Head of caudate nucleus (tissue), 42 donors: ENCODE measurements around the gene CCSER1.
"Not testable (repeated sequence)": the region's sequence is repeated elsewhere in the genome, so short reads cannot be mapped to it uniquely, and the experiment has no call there.

Experiments
- DNase-seq, 42 donors: peaks; one replicate each; pipeline versions ENCODE4 v3.0.0 to v3.0.0-alpha.2; 2020 to 2021; ENCODE audit warnings: mixed read lengths in 7 of 42
- intact Hi-C: fragments of 100-400 bp; cut with DNase I; formaldehyde crosslinking; loops from one replicate; pipeline ENCODE4 v1.15.0; 2022

The CCSER1 gene

GRCh38 chr4:91322961-91323360 is 1195.8 kb downstream of the CCSER1 start:
- intact Hi-C loops = no loop called here
- no peak for DNase-seq

- peak in 11 of 42 donors; percentile 7 to 63 (median 21) for DNase-seq
- intact Hi-C loops = no loop called here
Measured at GRCh38 chr4:91325495-91325894, 1198.3 kb downstream of the CCSER1 start.

GRCh38 chr4:91326167-91326566 is 1199.0 kb downstream of the CCSER1 start:
- DNase-seq, intact Hi-C loops: not testable (repeated sequence)

- DNase-seq = no peak
- intact Hi-C loops = no loop called here
Measured at GRCh38 chr4:91330555-91331137, 1203.5 kb downstream of the CCSER1 start.

GRCh38 chr4:91340822-91341221 is 1213.6 kb downstream of the CCSER1 start:
- no peak for DNase-seq
- intact Hi-C loops = no loop called here

GRCh38 chr4:91345632-91346031 is 1218.4 kb downstream of the CCSER1 start:
- no peak for DNase-seq
- intact Hi-C loops = no loop called here

- DNase-seq, intact Hi-C loops: not testable (repeated sequence)
Measured at GRCh38 chr4:91356496-91356895, 1229.3 kb downstream of the CCSER1 start.

GRCh38 chr4:91358016-91358415 is 1230.8 kb downstream of the CCSER1 start:
- DNase-seq, intact Hi-C loops: not testable (repeated sequence)

- DNase-seq, intact Hi-C loops: not testable (repeated sequence)
Measured at GRCh38 chr4:91358621-91359020, 1231.4 kb downstream of the CCSER1 start.

GRCh38 chr4:91359041-91360031 is 1232.1 kb downstream of the CCSER1 start:
- intact Hi-C loops = no loop called here
- no peak for DNase-seq

GRCh38 chr4:91362125-91362524 is 1234.9 kb downstream of the CCSER1 start:
- no peak for DNase-seq
- intact Hi-C loops = no loop called here

GRCh38 chr4:91366554-91366953 is 1239.4 kb downstream of the CCSER1 start:
- intact Hi-C loops = no loop called here
- DNase-seq = no peak

- DNase-seq = no peak
- intact Hi-C loops = no loop called here
Measured at GRCh38 chr4:91369116-91369515, 1241.9 kb downstream of the CCSER1 start.

- intact Hi-C loops = no loop called here
- no peak for DNase-seq
Measured at GRCh38 chr4:91373546-91373945, 1246.4 kb downstream of the CCSER1 start.

GRCh38 chr4:91405431-91405830 is 1278.2 kb downstream of the CCSER1 start:
- DNase-seq, intact Hi-C loops: not testable (repeated sequence)

- DNase-seq = no peak
- intact Hi-C loops = no loop called here
Measured at GRCh38 chr4:91422011-91422410, 1294.8 kb downstream of the CCSER1 start.

- DNase-seq = no peak
- intact Hi-C loops = no loop called here
Measured at GRCh38 chr4:91426725-91427124, 1299.5 kb downstream of the CCSER1 start.

GRCh38 chr4:91427171-91427570 is 1300.0 kb downstream of the CCSER1 start:
- intact Hi-C loops = no loop called here

GRCh38 chr4:91434631-91435030 is 1307.4 kb downstream of the CCSER1 start:
- no peak for DNase-seq
- intact Hi-C loops = no loop called here

More at GRCh38 chr4:91427171-91427570, 1300.0 kb downstream of the CCSER1 start:
- DNase-seq = no peak

- no peak for DNase-seq
- intact Hi-C loops = no loop called here
Measured at GRCh38 chr4:91436556-91436955, 1309.4 kb downstream of the CCSER1 start.
